ENCODE results near the gene GRIA3. TPM values are rescaled to one million over a fixed set of nuclear protein-coding genes. Genes with fewer than 3 reads are reported as not detected.

The GRIA3 gene
- total RNA-seq, 1 donor from 2014 or later, result 12.4 TPM

DNA sequence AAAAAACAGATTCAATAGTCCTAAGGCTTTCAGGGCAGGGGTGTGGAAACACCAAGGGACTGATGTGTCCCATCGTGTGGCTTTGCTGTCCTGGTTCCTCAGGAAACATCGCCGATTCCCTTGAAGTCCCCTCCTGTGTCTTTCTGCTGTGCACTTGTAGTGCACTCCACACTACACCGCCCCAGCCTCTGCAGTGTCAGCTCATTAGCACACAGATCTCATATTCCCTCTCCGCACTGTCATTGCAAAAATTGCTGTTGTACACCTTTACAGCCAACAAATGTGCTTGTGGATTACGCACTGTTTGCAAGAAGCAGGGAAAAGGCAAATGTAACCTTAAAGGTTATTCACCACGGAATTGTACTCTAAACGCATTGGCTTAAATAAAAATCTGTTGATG is 5.3 kb downstream of the GRIA3 start:
- TF ChIP-seq, protein P1, sequence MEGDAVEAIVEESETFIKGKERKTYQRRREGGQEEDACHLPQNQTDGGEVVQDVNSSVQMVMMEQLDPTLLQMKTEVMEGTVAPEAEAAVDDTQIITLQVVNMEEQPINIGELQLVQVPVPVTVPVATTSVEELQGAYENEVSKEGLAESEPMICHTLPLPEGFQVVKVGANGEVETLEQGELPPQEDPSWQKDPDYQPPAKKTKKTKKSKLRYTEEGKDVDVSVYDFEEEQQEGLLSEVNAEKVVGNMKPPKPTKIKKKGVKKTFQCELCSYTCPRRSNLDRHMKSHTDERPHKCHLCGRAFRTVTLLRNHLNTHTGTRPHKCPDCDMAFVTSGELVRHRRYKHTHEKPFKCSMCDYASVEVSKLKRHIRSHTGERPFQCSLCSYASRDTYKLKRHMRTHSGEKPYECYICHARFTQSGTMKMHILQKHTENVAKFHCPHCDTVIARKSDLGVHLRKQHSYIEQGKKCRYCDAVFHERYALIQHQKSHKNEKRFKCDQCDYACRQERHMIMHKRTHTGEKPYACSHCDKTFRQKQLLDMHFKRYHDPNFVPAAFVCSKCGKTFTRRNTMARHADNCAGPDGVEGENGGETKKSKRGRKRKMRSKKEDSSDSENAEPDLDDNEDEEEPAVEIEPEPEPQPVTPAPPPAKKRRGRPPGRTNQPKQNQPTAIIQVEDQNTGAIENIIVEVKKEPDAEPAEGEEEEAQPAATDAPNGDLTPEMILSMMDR (conservative IDR thresholded peaks at IDR 0.05), result no peak
- no peaks in the 10 kb centered on the region for H3K36me3 Mint-ChIP-seq
- DNase-seq (ENCODE audit: extremely low spot score, unreplicated experiment), result no peak
- peaks cover 44% of the 10 kb centered on the region for H3K27me3 Mint-ChIP-seq
- no peak overlapping the region for H3K27ac Mint-ChIP-seq
- no peaks in the 10 kb centered on the region for H3K9me3 Mint-ChIP-seq
- H3K4me3 Mint-ChIP-seq, result no peak overlapping the region
- peaks cover 7% of the 10 kb centered on the region for H3K4me1 Mint-ChIP-seq (ENCODE audit: unreplicated experiment)

DNA sequence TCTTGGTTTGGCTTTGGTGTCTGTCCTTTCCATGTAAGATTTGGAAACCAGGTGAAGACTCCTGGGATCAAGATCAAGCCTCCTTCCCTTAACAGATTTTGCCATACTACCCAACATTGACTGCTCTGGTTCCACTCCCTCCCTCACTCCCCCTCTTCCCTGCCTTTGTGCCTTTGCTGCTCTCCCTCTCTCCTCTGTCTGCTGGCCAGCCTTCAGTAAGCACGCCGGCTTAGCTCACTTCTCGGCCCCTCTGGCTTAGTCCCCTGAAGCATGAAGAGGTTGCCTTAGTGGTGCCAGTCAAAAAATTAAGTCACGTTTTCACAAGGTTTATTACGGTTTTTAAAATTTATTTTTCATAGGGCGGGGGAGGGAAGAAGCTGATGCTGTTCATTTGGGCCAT is 6.0 kb downstream of the GRIA3 start:
- H3K36me3 Mint-ChIP-seq, result no peaks in the 10 kb centered on the region
- no peak for DNase-seq (ENCODE audit: extremely low spot score, unreplicated experiment)
- H3K4me3 Mint-ChIP-seq, result no peak overlapping the region
- H3K27ac Mint-ChIP-seq, result no peak overlapping the region
- no peaks in the 10 kb centered on the region for H3K9me3 Mint-ChIP-seq
- TF ChIP-seq, protein P1 (conservative IDR thresholded peaks at IDR 0.05), result no peak
- H3K4me1 Mint-ChIP-seq (ENCODE audit: unreplicated experiment), result peaks cover 7% of the 10 kb centered on the region
- H3K27me3 Mint-ChIP-seq, result peaks cover 39% of the 10 kb centered on the region

DNA sequence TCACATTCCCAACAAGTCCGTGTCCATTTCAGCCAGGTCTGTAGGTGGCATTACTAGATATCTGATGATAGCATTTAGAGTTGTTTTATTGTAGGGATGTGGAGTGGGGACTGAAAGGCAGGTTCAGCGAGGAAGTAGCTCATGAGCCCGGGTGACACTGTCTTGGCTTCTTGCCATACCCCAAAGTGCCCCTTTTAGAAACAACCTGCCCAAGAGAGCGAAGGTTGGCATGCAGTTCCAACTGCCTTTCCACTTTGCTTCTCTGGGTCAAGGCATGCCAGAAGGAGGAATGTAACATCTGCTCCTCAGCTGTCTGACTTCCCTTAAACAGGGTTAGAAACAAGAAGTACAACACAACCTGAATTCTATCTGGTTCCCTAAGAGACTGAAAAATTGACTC is 9.0 kb downstream of the GRIA3 start:
- no peak overlapping the region for H3K27ac Mint-ChIP-seq
- TF ChIP-seq, protein P1 (conservative IDR thresholded peaks at IDR 0.05), result no peak
- H3K36me3 Mint-ChIP-seq, result no peaks in the 10 kb centered on the region
- peaks cover 12% of the 10 kb centered on the region for H3K27me3 Mint-ChIP-seq
- no peak for DNase-seq (ENCODE audit: extremely low spot score, unreplicated experiment)
- H3K4me1 Mint-ChIP-seq (ENCODE audit: unreplicated experiment), result no peaks in the 10 kb centered on the region
- H3K9me3 Mint-ChIP-seq, result no peaks in the 10 kb centered on the region
- no peak overlapping the region for H3K4me3 Mint-ChIP-seq

DNA sequence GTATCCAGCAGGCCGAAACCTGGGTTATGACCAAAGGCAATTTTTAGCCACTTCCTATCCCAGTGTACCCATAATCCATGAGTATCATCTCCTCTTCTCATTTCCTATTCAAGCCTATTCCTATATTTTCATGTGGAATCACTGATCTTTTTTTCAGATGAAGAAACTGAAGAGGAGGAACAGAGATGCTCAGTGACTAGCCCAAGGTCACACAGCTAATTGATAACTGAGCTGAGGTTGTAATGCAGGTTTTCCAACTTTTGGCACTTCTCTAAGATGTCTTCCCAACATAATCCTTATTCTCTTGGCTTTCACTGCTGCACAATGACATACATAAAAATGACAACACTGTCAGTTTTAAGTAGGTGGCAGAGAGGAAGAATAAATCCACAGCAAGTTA is 15.3 kb downstream of the GRIA3 start:
- H3K9me3 Mint-ChIP-seq, result no peaks in the 10 kb centered on the region
- no peak overlapping the region for H3K4me3 Mint-ChIP-seq
- TF ChIP-seq, protein P1 (conservative IDR thresholded peaks at IDR 0.05), result no peak
- no peaks in the 10 kb centered on the region for H3K4me1 Mint-ChIP-seq (ENCODE audit: unreplicated experiment)
- no peak for DNase-seq (ENCODE audit: extremely low spot score, unreplicated experiment)
- H3K27me3 Mint-ChIP-seq, result no peaks in the 10 kb centered on the region
- no peaks in the 10 kb centered on the region for H3K36me3 Mint-ChIP-seq
- no peak overlapping the region for H3K27ac Mint-ChIP-seq

DNA sequence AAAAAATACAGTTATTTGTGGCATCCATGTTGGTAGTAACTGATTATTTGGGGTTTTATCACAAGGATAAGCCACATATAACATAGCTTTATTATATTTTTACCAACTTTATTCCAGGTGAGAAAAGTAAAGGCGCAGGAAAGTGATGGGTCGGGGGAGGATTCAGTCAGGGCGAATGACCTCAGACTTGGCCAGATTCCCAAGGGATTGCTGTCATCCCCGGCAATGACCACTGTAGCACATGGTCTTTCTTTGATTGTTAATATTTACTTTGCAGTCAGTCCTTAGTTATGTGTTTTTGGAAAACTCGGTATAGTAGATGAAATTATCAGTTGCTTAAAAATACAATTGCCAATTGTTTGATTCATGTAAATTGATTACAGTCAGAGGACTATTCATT is 17.6 kb downstream of the GRIA3 start:
- no peak overlapping the region for H3K27ac Mint-ChIP-seq
- TF ChIP-seq, protein P1 (conservative IDR thresholded peaks at IDR 0.05), result no peak
- no peaks in the 10 kb centered on the region for H3K27me3 Mint-ChIP-seq
- no peak overlapping the region for H3K4me3 Mint-ChIP-seq
- no peaks in the 10 kb centered on the region for H3K36me3 Mint-ChIP-seq
- H3K4me1 Mint-ChIP-seq (ENCODE audit: unreplicated experiment), result no peaks in the 10 kb centered on the region
- no peaks in the 10 kb centered on the region for H3K9me3 Mint-ChIP-seq
- DNase-seq (ENCODE audit: extremely low spot score, unreplicated experiment), result no peak

DNA sequence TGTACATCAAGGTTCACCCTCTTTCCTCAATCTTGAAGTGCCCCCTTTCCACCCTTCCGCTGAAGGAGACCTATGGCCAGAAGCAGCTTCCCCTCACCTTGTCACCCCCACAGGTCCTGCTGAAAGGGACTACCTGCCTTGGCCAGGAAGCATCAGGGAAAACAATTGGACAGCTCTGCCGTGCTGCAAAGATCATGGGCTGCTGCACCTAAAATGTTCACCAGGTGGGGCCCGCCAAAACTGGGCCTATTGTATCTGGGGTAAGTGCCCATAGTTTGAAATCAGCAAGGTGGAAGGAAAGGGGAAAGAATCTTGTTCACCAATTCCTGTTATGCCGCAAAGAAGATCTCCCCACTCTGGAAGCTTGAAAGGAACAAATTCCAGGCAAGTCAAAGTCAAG is 18.4 kb downstream of the GRIA3 start:
- TF ChIP-seq, protein P1 (conservative IDR thresholded peaks at IDR 0.05), result no peak
- H3K4me1 Mint-ChIP-seq (ENCODE audit: unreplicated experiment), result no peaks in the 10 kb centered on the region
- H3K36me3 Mint-ChIP-seq, result no peaks in the 10 kb centered on the region
- no peak for DNase-seq (ENCODE audit: extremely low spot score, unreplicated experiment)
- H3K4me3 Mint-ChIP-seq, result no peak overlapping the region
- H3K27me3 Mint-ChIP-seq, result no peaks in the 10 kb centered on the region
- H3K9me3 Mint-ChIP-seq, result no peaks in the 10 kb centered on the region
- no peak overlapping the region for H3K27ac Mint-ChIP-seq
